Measurements from ENCODE around the gene SAXO2.
"Not testable (repeated sequence)": the region's sequence is repeated elsewhere in the genome, so short reads cannot be mapped to it uniquely, and the experiment has no call there.

The SAXO2 gene, protein sequence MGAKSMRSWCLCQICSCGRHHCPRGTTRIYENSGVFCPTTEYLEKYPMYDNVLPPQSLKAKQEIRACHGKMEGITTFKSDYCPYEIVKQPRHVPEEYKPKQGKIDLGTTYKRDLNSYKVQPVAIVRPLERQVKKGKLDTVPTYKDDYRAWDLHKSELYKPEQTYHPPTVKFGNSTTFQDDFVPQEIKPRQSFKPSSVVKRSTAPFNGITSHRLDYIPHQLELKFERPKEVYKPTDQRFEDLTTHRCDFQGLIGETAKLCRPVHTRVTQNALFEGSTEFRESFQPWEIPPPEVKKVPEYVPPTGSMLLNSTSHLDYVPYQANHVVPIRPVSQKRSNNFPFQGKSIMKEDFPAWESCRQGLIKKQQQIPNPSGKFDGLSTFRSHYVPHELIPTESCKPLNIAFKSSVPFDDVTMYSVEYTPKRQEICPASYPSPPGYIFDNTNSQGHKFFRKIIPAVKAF

GRCh38 chr15:82262422-82263026 is at the start of gene SAXO2, which contains the start of gene EFL1:
Gene SAXO2, plus strand, starts transcription at chr15:82262818. Its CDS starts 62 bp downstream, at chr15:82262880.
Gene EFL1, minus strand, starts transcription at chr15:82262734. Its CDS starts 956 bp downstream, at chr15:82261778.
- peak; percentile 93 for DNase-seq (ENCODE audit: low spot score)

- not testable (repeated sequence) for DNase-seq (ENCODE audit: low spot score)
Measured at GRCh38 chr15:82216092-82216491, 46.5 kb upstream of the SAXO2 start.

DNA sequence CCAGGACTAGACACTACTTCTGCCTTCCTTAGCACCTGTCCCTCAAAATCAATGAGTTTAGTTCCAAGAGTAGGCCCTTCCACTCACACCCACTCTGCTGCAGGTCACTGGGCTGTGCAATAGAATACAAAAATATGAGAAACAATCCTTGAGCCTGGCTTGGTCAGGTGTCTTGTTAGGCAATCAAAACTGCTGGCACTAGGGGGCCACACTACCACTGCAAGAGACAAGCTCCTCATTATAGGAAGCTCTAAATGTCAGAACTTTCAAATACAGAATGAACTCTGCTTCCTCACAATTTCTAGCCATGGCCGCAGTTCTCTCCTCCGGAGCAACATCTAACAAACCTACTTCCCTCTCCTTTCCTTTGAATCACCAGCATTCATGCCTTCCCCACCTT is 41.1 kb upstream of the SAXO2 start:
- not testable (repeated sequence) for DNase-seq (ENCODE audit: low spot score)

DNA sequence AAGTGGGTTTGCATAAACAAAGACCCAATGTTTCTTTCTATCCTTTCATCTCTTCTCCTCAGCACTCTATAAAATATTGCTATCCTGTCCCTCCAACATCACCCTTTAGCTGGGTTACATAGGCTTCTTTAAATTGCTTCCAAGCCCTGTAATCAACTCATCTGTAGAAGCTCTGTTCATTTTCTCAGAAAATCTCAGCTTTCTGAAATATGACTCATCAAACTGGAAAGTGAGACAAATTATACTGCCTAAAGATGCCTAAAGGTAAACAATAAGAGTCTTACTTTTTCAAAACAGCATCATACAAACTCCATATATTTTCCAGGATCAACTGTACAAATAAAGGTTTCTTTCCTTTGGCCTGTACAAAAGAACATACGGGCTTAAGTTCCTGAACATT is 33.9 kb upstream of the SAXO2 start:
- no peak for DNase-seq (ENCODE audit: low spot score)

DNA sequence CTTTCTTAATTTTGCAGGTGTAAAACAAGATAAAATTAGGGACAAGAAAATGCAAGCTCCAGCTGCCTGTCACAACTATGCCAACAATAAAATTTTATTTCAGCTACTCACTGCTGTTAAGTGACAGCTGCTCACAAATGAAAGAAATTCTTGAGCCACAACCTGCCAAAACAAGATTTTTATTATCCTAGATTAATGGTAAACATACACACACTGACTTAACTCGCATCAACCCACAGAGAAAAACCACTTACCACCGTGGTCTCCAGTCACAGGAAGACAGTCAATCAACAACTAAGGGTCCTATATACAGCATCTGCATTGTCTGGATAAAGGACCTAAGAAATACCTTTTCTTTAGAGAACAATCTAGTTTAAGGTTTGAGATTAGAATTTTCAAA is 31.4 kb upstream of the SAXO2 start:
- DNase-seq (ENCODE audit: low spot score): no peak

DNA sequence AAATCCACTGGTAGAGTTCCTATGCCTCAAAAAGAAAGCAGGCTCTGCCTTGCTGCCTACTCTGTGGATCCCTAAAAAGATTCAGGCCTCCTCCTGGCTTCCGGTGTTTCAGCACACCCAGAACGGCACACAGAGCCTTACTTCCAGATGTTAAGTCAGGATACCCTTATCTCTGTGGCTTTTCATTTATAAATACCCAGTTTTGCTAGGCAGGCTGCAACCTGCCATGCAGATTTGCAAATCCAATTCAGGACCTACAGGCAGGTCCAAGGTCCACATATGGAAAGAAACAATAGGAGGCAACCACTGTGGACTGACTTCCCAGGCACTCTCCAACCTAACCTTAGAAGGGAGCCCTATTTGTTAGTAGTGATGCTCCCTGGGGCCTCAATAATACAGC is 30.8 kb upstream of the SAXO2 start:
- no peak for DNase-seq (ENCODE audit: low spot score)

DNA sequence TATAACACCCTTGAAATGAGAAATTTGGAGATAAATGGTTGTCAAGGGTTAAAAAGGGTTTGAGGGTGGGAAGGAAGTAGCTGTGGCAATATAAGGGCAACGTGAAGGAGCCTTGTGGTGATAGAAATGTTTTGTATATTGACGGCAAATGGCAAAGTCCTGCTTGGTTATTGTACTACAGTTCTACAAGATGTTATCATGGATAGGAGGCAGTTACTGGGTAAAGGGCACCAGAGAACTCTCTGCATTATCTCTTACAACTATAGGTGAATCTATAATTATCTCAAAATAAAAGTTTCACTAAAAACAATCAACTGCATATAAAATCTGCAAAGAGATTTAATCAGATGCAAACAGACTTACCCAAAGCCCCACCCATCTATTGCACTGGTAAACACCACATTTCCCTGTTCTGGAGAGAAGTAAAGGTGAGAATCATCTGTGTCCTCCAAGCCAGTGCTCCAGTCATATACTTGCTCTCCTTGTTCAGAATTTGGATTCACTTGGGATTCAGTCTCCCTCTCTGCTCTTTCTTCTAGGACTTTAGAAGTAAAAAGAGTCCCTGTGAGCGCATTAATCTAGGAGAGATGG is 24.6 kb upstream of the SAXO2 start:
- DNase-seq (ENCODE audit: low spot score): not testable (repeated sequence)

DNA sequence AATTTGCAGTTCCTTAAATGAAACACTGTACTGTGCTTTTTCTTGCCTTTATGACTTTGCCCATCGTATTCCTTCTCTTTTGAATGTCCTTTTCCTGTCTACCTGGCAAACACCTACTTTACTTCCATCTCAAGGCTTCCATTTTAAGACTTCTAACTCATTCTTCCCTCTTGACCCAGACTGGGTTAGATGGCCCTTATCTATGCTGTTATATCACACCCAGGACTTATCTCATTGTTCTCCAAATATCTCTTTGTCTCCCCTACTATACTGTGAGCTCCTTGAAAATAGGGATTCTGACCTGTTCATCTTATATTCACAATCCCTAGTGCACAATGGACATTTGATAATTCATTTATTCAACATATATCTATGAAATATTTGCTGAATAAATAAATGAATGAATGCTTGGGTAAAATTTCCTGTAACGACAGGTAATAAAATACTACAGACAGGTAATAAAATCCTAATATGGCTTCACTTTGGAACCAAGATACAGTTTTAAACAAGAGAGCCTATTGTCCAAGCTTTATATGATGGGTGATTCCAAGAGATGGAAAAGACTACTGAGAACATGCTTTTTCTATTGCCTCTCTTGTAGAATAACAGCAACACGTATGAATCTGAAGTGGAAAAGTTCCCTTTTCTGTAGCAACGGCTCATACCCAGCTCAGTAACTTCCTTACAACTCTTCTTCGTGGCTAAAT is 22.8 kb upstream of the SAXO2 start:
- DNase-seq (ENCODE audit: low spot score): no peak

GRCh38 chr15:82241836-82242499 is 20.6 kb upstream of the SAXO2 start:
- DNase-seq (ENCODE audit: low spot score): not testable (repeated sequence)

DNA sequence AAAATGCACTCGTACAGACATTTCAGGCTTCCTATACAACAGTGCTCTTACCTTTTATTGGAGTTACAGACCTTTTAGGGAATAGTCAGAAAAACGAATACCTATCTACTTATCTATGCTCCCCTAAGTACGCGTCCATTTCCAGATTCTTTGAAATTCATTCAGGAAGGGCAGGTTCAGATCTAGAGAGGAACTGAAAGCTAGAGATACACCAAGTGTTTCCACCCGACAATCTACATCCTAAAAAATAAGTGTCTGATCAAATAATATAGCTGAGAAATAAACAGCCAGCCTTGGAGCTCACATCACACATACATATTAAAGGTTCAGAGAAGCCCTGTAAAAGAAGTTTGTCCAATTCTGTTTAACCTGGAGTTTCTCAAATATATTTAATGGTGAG is 19.0 kb upstream of the SAXO2 start:
- not testable (repeated sequence) for DNase-seq (ENCODE audit: low spot score)

DNA sequence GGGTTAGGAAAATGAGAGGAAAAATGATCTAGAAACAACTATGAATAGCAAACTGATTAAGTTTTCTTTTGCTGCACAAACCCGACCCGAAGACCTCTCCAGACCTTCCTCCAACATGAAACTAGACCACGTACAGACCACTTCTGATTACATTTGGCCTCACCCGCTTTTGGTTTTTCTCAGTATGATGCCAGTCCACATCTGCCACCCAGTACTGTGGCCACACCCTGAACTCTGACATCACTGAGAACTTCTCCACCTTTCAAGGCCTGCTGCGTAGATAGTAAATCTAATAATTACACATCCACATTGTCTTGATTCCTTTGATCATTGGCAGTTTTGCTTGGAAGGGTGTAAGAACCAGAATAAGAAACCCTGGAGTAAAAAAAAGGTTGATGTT is 16.7 kb upstream of the SAXO2 start:
- not testable (repeated sequence) for DNase-seq (ENCODE audit: low spot score)

DNA sequence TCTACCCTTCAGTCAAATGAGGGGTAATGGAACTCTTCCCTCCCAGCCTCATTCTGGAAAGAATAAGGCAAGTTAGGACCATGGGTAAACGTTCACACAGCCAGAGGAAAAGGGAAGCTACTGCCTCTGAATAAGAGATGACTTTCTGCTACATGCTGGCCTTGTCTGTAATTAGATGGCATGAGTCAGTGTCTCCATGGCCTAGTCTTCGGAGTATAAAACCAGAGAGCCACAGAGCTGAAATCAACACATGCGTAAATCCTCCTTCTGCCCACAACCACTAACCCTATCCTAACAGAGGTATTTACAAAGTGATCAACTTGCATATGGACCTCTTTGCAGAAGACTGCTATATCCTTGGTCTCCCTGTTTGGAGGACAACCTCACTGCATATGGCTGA is 14.4 kb upstream of the SAXO2 start:
- not testable (repeated sequence) for DNase-seq (ENCODE audit: low spot score)

GRCh38 chr15:82261566-82262421 is 824 bp upstream of the SAXO2 start:
- DNase-seq (ENCODE audit: low spot score): peak; percentile 41

GRCh38 chr15:82263350-82263749 is 732 bp downstream of the SAXO2 start:
- DNase-seq (ENCODE audit: low spot score): no peak

DNA sequence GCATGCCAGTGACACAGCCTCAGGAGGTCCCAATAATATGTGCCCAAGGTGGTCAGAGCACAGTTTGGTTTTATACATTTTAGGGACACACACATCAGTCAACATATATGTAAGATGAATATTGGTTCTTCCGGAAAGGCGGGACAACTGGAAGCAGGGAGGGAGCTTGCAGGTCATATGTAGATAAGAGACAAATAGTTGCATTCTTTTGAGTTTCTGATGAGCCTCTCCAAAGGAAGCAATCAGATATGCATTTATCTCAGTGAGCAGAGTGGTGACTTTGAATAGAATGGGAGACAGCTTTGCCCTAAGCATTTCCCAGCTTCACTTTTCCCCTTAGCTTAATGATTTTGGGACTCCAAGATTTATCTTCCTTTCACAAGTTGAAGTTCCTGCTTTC is 4.5 kb downstream of the SAXO2 start:
- not testable (repeated sequence) for DNase-seq (ENCODE audit: low spot score)

DNA sequence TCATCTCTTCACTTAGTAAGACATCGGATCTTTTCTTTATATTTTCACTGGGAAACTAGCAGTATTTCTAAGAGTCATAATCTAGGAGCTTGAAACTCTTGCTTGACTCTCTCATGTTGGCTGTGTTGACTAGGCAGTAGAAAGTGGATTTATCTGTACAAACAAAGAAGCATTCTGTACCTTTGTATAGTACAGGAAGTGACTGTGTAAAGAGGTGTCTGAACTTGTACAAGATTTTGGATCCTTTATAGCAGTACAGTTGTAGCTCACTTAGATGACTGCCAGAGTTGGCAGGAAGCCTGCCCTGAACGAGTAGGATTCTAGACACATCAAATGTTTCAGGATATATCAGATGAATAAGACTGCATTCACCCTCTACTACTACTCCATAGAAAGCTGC is 5.8 kb downstream of the SAXO2 start:
- not testable (repeated sequence) for DNase-seq (ENCODE audit: low spot score)

- DNase-seq (ENCODE audit: low spot score): no peak
Measured at GRCh38 chr15:82272154-82272553, 9.5 kb downstream of the SAXO2 start.

DNA sequence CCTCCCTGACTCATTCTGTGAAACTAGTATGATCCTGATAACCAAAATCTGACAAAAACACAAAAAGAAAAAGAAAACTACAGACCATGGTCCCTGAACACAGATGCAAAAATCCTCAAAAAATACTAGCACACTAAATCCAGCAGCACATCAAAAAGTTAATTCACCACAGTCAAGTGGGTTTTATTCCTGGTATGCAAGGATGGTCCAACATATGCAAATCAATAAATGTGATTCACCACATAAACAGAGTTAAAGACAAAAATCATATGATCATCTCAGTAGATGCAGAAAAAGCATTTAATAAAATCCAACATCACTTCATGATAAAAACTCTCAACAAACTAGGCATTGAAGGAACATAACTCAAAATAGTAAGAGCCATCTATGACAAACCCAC is 12.8 kb downstream of the SAXO2 start:
- no peak for DNase-seq (ENCODE audit: low spot score)

- not testable (repeated sequence) for DNase-seq (ENCODE audit: low spot score)
Measured at GRCh38 chr15:82281276-82281675, 18.7 kb downstream of the SAXO2 start.

DNA sequence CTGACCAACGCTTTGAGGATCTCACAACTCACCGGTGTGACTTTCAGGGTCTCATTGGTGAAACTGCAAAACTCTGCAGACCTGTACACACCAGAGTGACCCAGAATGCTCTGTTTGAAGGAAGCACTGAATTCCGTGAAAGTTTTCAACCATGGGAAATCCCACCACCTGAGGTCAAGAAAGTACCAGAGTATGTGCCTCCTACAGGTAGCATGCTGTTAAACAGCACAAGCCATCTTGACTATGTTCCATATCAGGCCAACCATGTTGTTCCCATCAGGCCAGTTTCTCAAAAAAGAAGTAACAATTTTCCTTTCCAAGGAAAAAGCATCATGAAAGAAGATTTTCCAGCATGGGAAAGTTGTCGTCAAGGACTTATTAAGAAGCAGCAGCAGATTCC is 19.8 kb downstream of the SAXO2 start:
- DNase-seq (ENCODE audit: low spot score): not testable (repeated sequence)

DNA sequence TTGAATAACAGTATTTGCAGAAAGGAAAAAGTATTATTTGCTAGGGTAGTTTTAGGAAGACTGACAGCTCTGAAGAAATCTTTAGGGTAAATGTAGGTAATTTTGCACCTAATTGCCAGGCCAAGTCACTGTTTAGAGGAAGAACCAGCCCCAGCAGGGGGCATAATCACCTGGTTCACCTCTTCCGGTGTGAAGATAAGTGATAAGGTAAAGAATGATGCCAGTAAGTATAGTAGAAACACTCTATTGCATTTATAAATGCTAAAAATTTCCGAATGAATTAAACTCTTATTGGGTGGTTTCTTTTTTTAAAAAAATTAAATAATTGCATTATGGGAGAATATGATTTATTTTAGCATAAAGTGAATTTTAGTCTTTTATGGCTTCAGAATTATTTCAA is 21.8 kb downstream of the SAXO2 start:
- DNase-seq (ENCODE audit: low spot score): not testable (repeated sequence)
